ENCODE measurements around the gene ZNF526. TPM values are rescaled to one million over a fixed set of nuclear protein-coding genes. Genes with fewer than 3 reads are reported as not detected.
A peak's percentile ranks its signal among the peaks of the same experiment; 100 is the strongest.

ZNF526 gene
- total and polyA plus RNA-seq, 2 donors from 2014 or later = 2.6 to 11.6 TPM

- FAIRE-seq = no peak
- H3K4me3 ChIP-seq (ENCODE audit: low read length in 3 of 3) = no peak overlapping the region
Observed at GRCh38 chr19:42176990-42177685, 43.0 kb upstream of the ZNF526 start.

GRCh38 chr19:42177686-42178019 lies 42.5 kb upstream of the ZNF526 start:
- intact Hi-C loops (cut with DNase I) = no loop called here
- peaks cover 48% of the 10 kb centered on the region for H3K27me3 ChIP-seq (ENCODE audit: control insufficient read depth, insufficient read depth, low read length)
- no peak overlapping the region for H3K9ac ChIP-seq (ENCODE audit: low read length in 3 of 3)
- H3K36me3 ChIP-seq (ENCODE audit: control insufficient read depth in 2 of 3, insufficient read depth in 3 of 3, low read length in 3 of 3) = no peaks in the 10 kb centered on the region
- no peaks in the 10 kb centered on the region for H3K4me1 ChIP-seq (ENCODE audit: control insufficient read depth in 2 of 3, insufficient read depth in 2 of 3, low read depth in 1 of 3, low read length in 3 of 3)
- DNase-seq = no peak
- TF ChIP-seq CTCF (IDR thresholded peaks at IDR 0.05; ENCODE audit: borderline replicate concordance, extremely low read depth, insufficient read depth) = no peak
- no peak overlapping the region for H3K4me3 ChIP-seq (ENCODE audit: low read length in 3 of 3)
- H3K27ac ChIP-seq (ENCODE audit: low read depth in 2 of 2, low read length in 2 of 2) = no peak overlapping the region
- FAIRE-seq = no peak
- no peaks in the 10 kb centered on the region for H3K9me3 ChIP-seq (ENCODE audit: control insufficient read depth in 2 of 3, insufficient read depth in 1 of 3, low read length in 3 of 3)

More at GRCh38 chr19:42176990-42177685, 43.0 kb upstream of the ZNF526 start:
- intact Hi-C loops (cut with DNase I) = no loop called here
- DNase-seq = peak; percentile 80 to 88 (median 84)
- no peak overlapping the region for H3K27ac ChIP-seq (ENCODE audit: low read depth in 2 of 2, low read length in 2 of 2)
- no peaks in the 10 kb centered on the region for H3K4me1 ChIP-seq (ENCODE audit: control insufficient read depth in 2 of 3, insufficient read depth in 2 of 3, low read depth in 1 of 3, low read length in 3 of 3)
- peak; percentile 29 for TF ChIP-seq CTCF (IDR thresholded peaks at IDR 0.05; ENCODE audit: borderline replicate concordance, extremely low read depth, insufficient read depth)
- no peaks in the 10 kb centered on the region for H3K36me3 ChIP-seq (ENCODE audit: control insufficient read depth in 2 of 3, insufficient read depth in 3 of 3, low read length in 3 of 3)
- H3K27me3 ChIP-seq (ENCODE audit: control insufficient read depth, insufficient read depth, low read length) = peaks cover 48% of the 10 kb centered on the region
- H3K9me3 ChIP-seq (ENCODE audit: control insufficient read depth in 2 of 3, insufficient read depth in 1 of 3, low read length in 3 of 3) = no peaks in the 10 kb centered on the region
- no peak overlapping the region for H3K9ac ChIP-seq (ENCODE audit: low read length in 3 of 3)

- no peak for FAIRE-seq
- peak in 2 of 5 donors; percentile 8 to 18 for DNase-seq
- Histone ChIP-seq H3K9ac (ENCODE audit: low read length in 3 of 3) (no peak overlapping the region), H3K27me3 (ENCODE audit: control insufficient read depth, insufficient read depth, low read length) (peaks cover 48% of the 10 kb centered on the region), H3K4me3 (ENCODE audit: low read length in 3 of 3) (no peak overlapping the region), H3K4me1 (ENCODE audit: control insufficient read depth in 2 of 3, insufficient read depth in 2 of 3, low read depth in 1 of 3, low read length in 3 of 3) (no peaks in the 10 kb centered on the region), H3K27ac (ENCODE audit: low read depth in 2 of 2, low read length in 2 of 2) (no peak overlapping the region), H3K36me3 (ENCODE audit: control insufficient read depth in 2 of 3, insufficient read depth in 3 of 3, low read length in 3 of 3) (no peaks in the 10 kb centered on the region), H3K9me3 (ENCODE audit: control insufficient read depth in 2 of 3, insufficient read depth in 1 of 3, low read length in 3 of 3) (no peaks in the 10 kb centered on the region)
- intact Hi-C loops (cut with DNase I) = no loop called here
- TF ChIP-seq CTCF (IDR thresholded peaks at IDR 0.05; ENCODE audit: borderline replicate concordance, extremely low read depth, insufficient read depth) = no peak
Observed at GRCh38 chr19:42178791-42179674, 41.1 kb upstream of the ZNF526 start.
